Measurements from ENCODE around the gene AGO3. TPM values are rescaled to one million over a fixed set of nuclear protein-coding genes. Genes with fewer than 3 reads are reported as not detected.

The AGO3 gene
- total RNA-seq, 1 donor from 2014 or later: 9.9 TPM

DNA sequence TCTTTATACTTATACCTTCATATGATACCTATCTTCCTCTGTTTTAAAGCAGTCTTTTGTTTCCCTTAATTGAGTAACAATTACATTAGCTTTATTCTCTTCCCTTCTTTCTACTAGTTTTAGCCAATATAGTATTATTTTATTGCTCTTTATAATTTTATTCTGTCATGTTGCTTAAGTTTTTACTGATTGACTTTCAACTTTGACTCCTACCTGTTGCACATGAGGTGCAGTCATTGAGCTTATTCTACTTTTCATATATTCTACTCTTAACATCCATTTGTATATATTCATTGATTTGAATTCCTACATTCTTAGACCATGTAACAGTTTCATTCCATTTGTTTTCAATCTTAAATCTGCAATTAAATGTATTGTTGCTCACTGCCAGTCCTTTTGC, 49.2 kb downstream of the AGO3 start:
- no peak for DNase-seq (ENCODE audit: low read depth)
- H3K4me3 ChIP-seq (ENCODE audit: low read depth, low read length): no peak overlapping the region
- TF ChIP-seq, protein P1, sequence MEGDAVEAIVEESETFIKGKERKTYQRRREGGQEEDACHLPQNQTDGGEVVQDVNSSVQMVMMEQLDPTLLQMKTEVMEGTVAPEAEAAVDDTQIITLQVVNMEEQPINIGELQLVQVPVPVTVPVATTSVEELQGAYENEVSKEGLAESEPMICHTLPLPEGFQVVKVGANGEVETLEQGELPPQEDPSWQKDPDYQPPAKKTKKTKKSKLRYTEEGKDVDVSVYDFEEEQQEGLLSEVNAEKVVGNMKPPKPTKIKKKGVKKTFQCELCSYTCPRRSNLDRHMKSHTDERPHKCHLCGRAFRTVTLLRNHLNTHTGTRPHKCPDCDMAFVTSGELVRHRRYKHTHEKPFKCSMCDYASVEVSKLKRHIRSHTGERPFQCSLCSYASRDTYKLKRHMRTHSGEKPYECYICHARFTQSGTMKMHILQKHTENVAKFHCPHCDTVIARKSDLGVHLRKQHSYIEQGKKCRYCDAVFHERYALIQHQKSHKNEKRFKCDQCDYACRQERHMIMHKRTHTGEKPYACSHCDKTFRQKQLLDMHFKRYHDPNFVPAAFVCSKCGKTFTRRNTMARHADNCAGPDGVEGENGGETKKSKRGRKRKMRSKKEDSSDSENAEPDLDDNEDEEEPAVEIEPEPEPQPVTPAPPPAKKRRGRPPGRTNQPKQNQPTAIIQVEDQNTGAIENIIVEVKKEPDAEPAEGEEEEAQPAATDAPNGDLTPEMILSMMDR (IDR thresholded peaks at IDR 0.05; ENCODE audit: insufficient read depth, low read length, poor library complexity, severe bottlenecking): no peak
- no peaks in the 10 kb centered on the region for H3K27me3 ChIP-seq (ENCODE audit: control insufficient read depth, insufficient read depth, low read length)
- H3K36me3 ChIP-seq (ENCODE audit: control insufficient read depth, insufficient read depth, low read length): no peaks in the 10 kb centered on the region

DNA sequence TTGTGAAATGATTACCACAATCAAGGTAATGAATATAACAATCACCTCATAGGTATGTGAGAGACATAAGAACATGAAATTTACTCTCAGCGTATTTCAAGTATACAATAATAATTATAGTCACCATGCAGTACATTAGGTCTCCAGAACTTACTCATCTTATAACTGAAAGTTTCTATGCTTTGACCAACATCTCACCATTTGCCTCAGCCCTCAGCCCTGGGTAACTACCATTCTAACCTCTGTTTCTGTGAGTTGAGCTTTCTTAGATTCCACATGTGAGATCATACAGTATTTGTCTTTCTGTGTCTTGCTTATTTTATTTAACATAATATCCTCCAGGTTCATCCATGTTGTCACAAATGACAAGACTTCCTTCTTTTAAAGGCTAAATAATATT, 57.3 kb downstream of the AGO3 start:
- H3K27me3 ChIP-seq (ENCODE audit: control insufficient read depth, insufficient read depth, low read length): no peaks in the 10 kb centered on the region
- no peak for DNase-seq (ENCODE audit: low read depth)
- H3K4me3 ChIP-seq (ENCODE audit: low read depth, low read length): no peak overlapping the region
- TF ChIP-seq, protein P1 (IDR thresholded peaks at IDR 0.05; ENCODE audit: insufficient read depth, low read length, poor library complexity, severe bottlenecking): no peak
- no peaks in the 10 kb centered on the region for H3K36me3 ChIP-seq (ENCODE audit: control insufficient read depth, insufficient read depth, low read length)

DNA sequence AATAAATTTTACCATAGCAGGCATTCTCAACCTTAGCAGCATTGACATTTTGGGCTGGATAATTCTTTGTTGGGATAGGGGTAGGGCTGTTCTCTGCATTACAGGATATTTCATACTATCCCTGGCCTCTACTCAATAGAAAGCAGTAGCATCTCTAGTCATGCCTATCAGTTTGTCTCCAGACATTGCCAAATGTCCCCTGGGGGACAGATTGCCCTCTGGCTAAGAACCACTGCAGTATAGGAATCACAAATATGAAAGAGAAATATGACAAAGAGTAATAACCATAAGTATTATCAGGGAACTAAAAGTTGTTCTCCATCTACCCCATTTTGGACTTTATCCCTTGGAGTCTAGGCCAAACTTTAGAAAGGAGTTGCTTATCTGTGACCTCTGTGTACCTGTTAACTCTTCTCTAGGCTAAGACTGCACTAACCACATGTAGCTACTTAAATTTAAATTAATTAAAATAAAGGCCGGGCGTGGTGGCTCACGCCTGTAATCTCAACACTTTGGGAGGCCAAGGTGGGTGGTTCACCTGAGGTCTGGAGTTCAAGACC, 76.1 kb downstream of the AGO3 start:
- H3K36me3 ChIP-seq (ENCODE audit: control insufficient read depth, insufficient read depth, low read length): no peaks in the 10 kb centered on the region
- TF ChIP-seq, protein P1 (IDR thresholded peaks at IDR 0.05; ENCODE audit: insufficient read depth, low read length, poor library complexity, severe bottlenecking): no peak
- no peak overlapping the region for H3K4me3 ChIP-seq (ENCODE audit: low read depth, low read length)
- no peak for DNase-seq (ENCODE audit: low read depth)
- no peaks in the 10 kb centered on the region for H3K27me3 ChIP-seq (ENCODE audit: control insufficient read depth, insufficient read depth, low read length)

DNA sequence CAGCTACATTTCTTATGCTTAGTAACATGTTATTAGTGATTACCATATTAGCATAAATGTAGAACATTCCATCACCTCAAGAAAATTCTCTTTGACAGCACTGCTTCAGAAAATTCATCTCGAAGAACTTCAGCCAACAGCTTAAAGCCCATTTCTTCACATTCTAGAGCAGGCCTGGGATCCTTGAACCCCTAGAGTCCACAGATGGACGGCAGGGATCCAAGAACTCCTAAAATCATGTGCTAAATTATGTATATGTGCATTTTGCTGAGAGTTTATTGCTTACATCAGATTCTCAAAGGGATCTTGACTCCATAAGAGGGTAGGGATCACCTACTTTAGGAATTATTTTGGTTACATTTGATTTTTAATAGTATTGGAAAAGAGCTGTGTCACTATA, 76.8 kb downstream of the AGO3 start:
- TF ChIP-seq, protein P1 (IDR thresholded peaks at IDR 0.05; ENCODE audit: insufficient read depth, low read length, poor library complexity, severe bottlenecking): no peak
- Histone ChIP-seq H3K4me3 (ENCODE audit: low read depth, low read length) (no peak overlapping the region), H3K27me3 (ENCODE audit: control insufficient read depth, insufficient read depth, low read length) (no peaks in the 10 kb centered on the region), H3K36me3 (ENCODE audit: control insufficient read depth, insufficient read depth, low read length) (no peaks in the 10 kb centered on the region)
- no peak for DNase-seq (ENCODE audit: low read depth)

DNA sequence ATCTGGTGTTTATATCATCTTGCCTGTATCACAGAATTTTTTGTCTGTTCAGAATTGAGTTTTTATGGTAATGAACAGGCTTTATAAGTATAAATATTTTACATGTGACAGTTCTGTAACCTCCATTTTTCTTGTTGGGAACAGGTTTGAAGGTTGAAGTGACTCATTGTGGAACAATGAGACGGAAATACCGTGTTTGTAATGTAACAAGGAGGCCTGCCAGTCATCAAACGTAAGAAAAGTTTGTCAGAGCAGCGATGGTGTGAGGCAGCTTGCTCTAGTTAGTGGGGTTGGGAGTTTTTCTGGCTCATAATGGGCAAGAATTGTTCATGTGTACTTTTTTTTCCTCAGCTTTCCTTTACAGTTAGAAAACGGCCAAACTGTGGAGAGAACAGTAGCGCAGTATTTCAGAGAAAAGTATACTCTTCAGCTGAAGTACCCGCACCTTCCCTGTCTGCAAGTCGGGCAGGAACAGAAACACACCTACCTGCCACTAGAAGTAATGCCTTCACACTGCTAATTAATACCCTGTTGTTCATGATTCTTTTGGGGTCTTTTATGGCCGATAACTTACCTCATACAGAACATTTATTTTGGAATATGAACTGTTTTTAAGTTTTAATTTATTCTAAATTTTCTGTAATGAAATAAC, 77.8 kb downstream of the AGO3 start:
- TF ChIP-seq, protein P1 (IDR thresholded peaks at IDR 0.05; ENCODE audit: insufficient read depth, low read length, poor library complexity, severe bottlenecking): no peak
- Histone ChIP-seq H3K4me3 (ENCODE audit: low read depth, low read length) (no peak overlapping the region), H3K27me3 (ENCODE audit: control insufficient read depth, insufficient read depth, low read length) (no peaks in the 10 kb centered on the region), H3K36me3 (ENCODE audit: control insufficient read depth, insufficient read depth, low read length) (no peaks in the 10 kb centered on the region)
- DNase-seq (ENCODE audit: low read depth): peak; percentile 58

All from kidney epithelial cell (primary cell).